H1 (cell line): Measurements from ENCODE around the gene TRIM67. TPM values are rescaled to one million over a fixed set of nuclear protein-coding genes. Genes with fewer than 3 reads are reported as not detected.

Experiments
- CTCF ChIA-PET: fragments of 300-600 bp; sonication (Branson Sonifier 250); formaldehyde crosslinking; loops from one replicate; lab custom pipeline; 2021; ENCODE audit not compliant: partially characterized antibody; lab: Charles Lee
- POLR2A ChIA-PET: fragments of 300-600 bp; sonication (Branson Sonifier 250); formaldehyde crosslinking; loops from one replicate; lab custom pipeline; 2021; ENCODE audit warnings: inconsistent platforms; ENCODE audit not compliant: partially characterized antibody; lab: Charles Lee
- DNase-seq, 2 experiments: peaks; one replicate each; pipeline versions ENCODE4 v3.0.0 to v3.0.0-alpha.2; 2010 to 2022; ENCODE audit warnings: low spot score in 2 of 2, low read depth in 1 of 2, mixed read lengths in 1 of 2
- FAIRE-seq: peaks from 2 replicates; lab custom pipeline; 2011; peaks lifted over from hg19 to GRCh38; lab: Jason Lieb, UNC
- H2AFZ ChIP-seq: 2 replicates; pipeline ENCODE4 v1.8.1; 2012; ENCODE audit warnings: low read length, inconsistent platforms
- H2AK5ac ChIP-seq: 2 replicates; pipeline ENCODE4 v1.6.1; 2013; ENCODE audit warnings: low read depth, low read length
- H2BK120ac ChIP-seq: replicated peaks from 2 replicates; pipeline ENCODE3; 2013; ENCODE audit warnings: low read depth, low read length, inconsistent platforms
- H2BK12ac ChIP-seq: 2 replicates; pipeline ENCODE4 v1.6.1; 2013; ENCODE audit warnings: low read depth, low read length
- H2BK15ac ChIP-seq: 2 replicates; pipeline ENCODE4 v1.6.1; 2013; ENCODE audit warnings: low read length
- H2BK20ac ChIP-seq: 2 replicates; pipeline ENCODE4 v1.6.1; 2013; ENCODE audit warnings: low read length
- H2BK5ac ChIP-seq: 2 replicates; pipeline ENCODE4 v1.6.1; 2013; ENCODE audit warnings: low read depth, low read length
- H3K14ac ChIP-seq: 2 replicates; pipeline ENCODE4 v1.6.1; 2013; ENCODE audit warnings: inconsistent platforms; ENCODE audit not compliant: insufficient read length
- H3K18ac ChIP-seq: 2 replicates; pipeline ENCODE4 v1.6.1; 2013; ENCODE audit warnings: low read length; ENCODE audit errors: extremely low read depth
- H3K23ac ChIP-seq: 2 replicates; pipeline ENCODE4 v1.6.1; 2013; ENCODE audit warnings: inconsistent platforms; ENCODE audit not compliant: insufficient read length
- H3K23me2 ChIP-seq: 2 replicates; pipeline ENCODE4 v1.6.1; 2013; ENCODE audit warnings: low read depth, low read length
- H3K27ac ChIP-seq: 2 replicates; pipeline ENCODE4 v1.6.1; 2011; ENCODE audit warnings: low read depth, low read length, inconsistent platforms
- H3K27me3 ChIP-seq, 4 experiments: replicated peaks in 1 of 4; 1 replicate in 1 of 4; 2 replicates in 3 of 4; pipeline versions ENCODE4 v1.6.1 to v1.8.1; 2011 to 2013; ENCODE audit warnings: low read length in 3 of 4, mild to moderate bottlenecking in 3 of 4, inconsistent platforms in 2 of 4, mixed read lengths in 2 of 4, moderate library complexity in 1 of 4; ENCODE audit not compliant: control insufficient read depth in 3 of 4, insufficient read depth in 3 of 4; ENCODE audit errors: extremely low read depth in 1 of 4
- H3K36me3 ChIP-seq, 4 experiments: 2 replicates each; pipeline versions ENCODE4 v1.6.1 to v1.8.1; 2011 to 2013; ENCODE audit warnings: mild to moderate bottlenecking in 4 of 4, low read length in 3 of 4, moderate library complexity in 2 of 4, control low read depth in 1 of 4, inconsistent platforms in 1 of 4; ENCODE audit not compliant: insufficient read depth in 4 of 4, control insufficient read depth in 2 of 4
- H3K4ac ChIP-seq: replicated peaks from 2 replicates; pipeline ENCODE3; 2013; ENCODE audit warnings: low read length, low read depth, mixed read lengths, inconsistent platforms; ENCODE audit not compliant: insufficient read length
- H3K4me1 ChIP-seq, 4 experiments: replicated peaks in 1 of 4; 1 replicate in 1 of 4; 2 replicates in 3 of 4; pipeline versions ENCODE4 v1.6.1 to v1.8.1; 2011 to 2013; ENCODE audit warnings: low read length in 3 of 4, inconsistent platforms in 2 of 4, mixed read lengths in 1 of 4; ENCODE audit not compliant: insufficient read depth in 4 of 4, control insufficient read depth in 3 of 4
- H3K4me2 ChIP-seq, 2 experiments: 2 replicates each; pipeline versions ENCODE4 v1.6.1 to v1.8.1; 2011 to 2013; ENCODE audit warnings: low read depth in 2 of 2, low read length in 2 of 2, control low read depth in 1 of 2, inconsistent platforms in 1 of 2, mild to moderate bottlenecking in 1 of 2; ENCODE audit not compliant: insufficient read depth in 1 of 2
- H3K4me3 ChIP-seq, 4 experiments: fragments of 200-600, 300-600 bp in 1 of 4; sonication (generic), shearing (Covaris generic), sonication (Bioruptor Twin) in 1 of 4; 2 replicates each; pipeline versions ENCODE4 v1.5.1 to v1.8.1; 2011 to 2016; ENCODE audit warnings: low read length in 4 of 4, low read depth in 3 of 4, control low read depth in 2 of 4, inconsistent platforms in 2 of 4, mild to moderate bottlenecking in 2 of 4, mixed read lengths in 1 of 4, moderate library complexity in 1 of 4; ENCODE audit not compliant: insufficient read depth in 2 of 4; ENCODE audit errors: extremely low read depth in 1 of 4
- H3K56ac ChIP-seq: replicated peaks from 2 replicates; pipeline ENCODE3; 2013; ENCODE audit warnings: low read depth, mild to moderate bottlenecking, mixed read lengths, low read length, inconsistent platforms; ENCODE audit not compliant: insufficient read length
- H3K79me1 ChIP-seq: 2 replicates; pipeline ENCODE4 v1.6.1; 2013; ENCODE audit warnings: low read depth, low read length, control low read depth
- H3K79me2 ChIP-seq, 2 experiments: 2 replicates each; pipeline versions ENCODE4 v1.6.1 to v1.8.1; 2012 to 2013; ENCODE audit warnings: low read length in 2 of 2, mild to moderate bottlenecking in 2 of 2, inconsistent platforms in 1 of 2; ENCODE audit not compliant: insufficient read depth in 2 of 2, control insufficient read depth in 1 of 2
- H3K9ac ChIP-seq, 4 experiments: replicated peaks in 1 of 4; 1 replicate in 1 of 4; 2 replicates in 3 of 4; pipeline versions ENCODE4 v1.6.1 to v1.8.1; 2011 to 2013; ENCODE audit warnings: low read depth in 3 of 4, low read length in 3 of 4, control low read depth in 2 of 4, mild to moderate bottlenecking in 2 of 4, moderate library complexity in 2 of 4, inconsistent platforms in 1 of 4; ENCODE audit errors: extremely low read depth in 1 of 4
- H3K9me3 ChIP-seq, 2 experiments: 2 replicates each; pipeline versions ENCODE4 v1.6.1 to v1.8.1; 2012 to 2013; ENCODE audit warnings: mild to moderate bottlenecking in 2 of 2, moderate library complexity in 2 of 2, control low read depth in 1 of 2, inconsistent platforms in 1 of 2, low read depth in 1 of 2, low read length in 1 of 2, mixed read lengths in 1 of 2; ENCODE audit not compliant: insufficient read depth in 2 of 2
- H4K20me1 ChIP-seq, 2 experiments: replicated peaks in 1 of 2; 2 replicates each; pipeline versions ENCODE3 to v1.8.1; 2011 to 2013; ENCODE audit warnings: inconsistent platforms in 2 of 2, low read length in 2 of 2, mild to moderate bottlenecking in 1 of 2; ENCODE audit not compliant: insufficient read depth in 2 of 2, control insufficient read depth in 1 of 2
- H4K5ac ChIP-seq: 2 replicates; pipeline ENCODE4 v1.6.1; 2013; ENCODE audit warnings: low read length, low read depth, mixed read lengths, inconsistent platforms; ENCODE audit not compliant: insufficient read length
- H4K8ac ChIP-seq: 2 replicates; pipeline ENCODE4 v1.8.0; 2013; ENCODE audit warnings: mild to moderate bottlenecking, moderate library complexity, low read length, inconsistent platforms; ENCODE audit not compliant: insufficient read depth; ENCODE audit errors: extremely low read depth
- H4K91ac ChIP-seq: replicated peaks from 2 replicates; pipeline ENCODE3; 2013; ENCODE audit warnings: low read length, mixed read lengths, inconsistent platforms; ENCODE audit not compliant: insufficient read length
- JUN ChIP-seq: IDR thresholded peaks from 2 replicates; pipeline ENCODE4 v1.6.1; 2011; ENCODE audit warnings: low read depth, mild to moderate bottlenecking, improper control_type of control experiment, low read length
- KDM4A ChIP-seq: IDR thresholded peaks from one replicate; pipeline ENCODE4 v1.7.1; 2012; ENCODE audit warnings: low read depth, mild to moderate bottlenecking, moderate library complexity, low read length, inconsistent platforms; ENCODE audit not compliant: severe bottlenecking
- PHF8 ChIP-seq: fragments of 200-600 bp; sonication (generic); conservative IDR thresholded peaks from 2 replicates; pipeline ENCODE4 v1.7.1; 2012; ENCODE audit warnings: low read depth, mild to moderate bottlenecking, inconsistent platforms, low read length, moderate library complexity
- RAD21 ChIP-seq, 2 experiments: IDR thresholded peaks in 1 of 2; conservative IDR thresholded peaks in 1 of 2; 2 replicates each; pipeline ENCODE4 v1.6.1; 2011; ENCODE audit warnings: low read depth in 2 of 2, low read length in 2 of 2, improper control_type of control experiment in 1 of 2, inconsistent platforms in 1 of 2, mild to moderate bottlenecking in 1 of 2, moderate library complexity in 1 of 2
- SP4 ChIP-seq: IDR thresholded peaks from 2 replicates; pipeline ENCODE4 v1.6.1; 2012; ENCODE audit warnings: low read length, inconsistent platforms
- WGBS, 2 experiments: shearing (Covaris generic) in 1 of 2; methylation state at CpG; one replicate each; pipeline versions ENCODE4 v1.1.6 to v1.1.7; 2013 to 2015; ENCODE audit warnings: low lambda C conversion rate in 2 of 2, mixed read lengths in 2 of 2, inconsistent platforms in 1 of 2, low coverage in 1 of 2, missing lambda C conversion rate in 1 of 2; ENCODE audit not compliant: insufficient replicate concordance in 2 of 2, insufficient coverage in 1 of 2, insufficient read length in 1 of 2; ENCODE audit errors: extremely low coverage in 1 of 2, missing lambda C conversion rate in 1 of 2; 5-methylcytosine and 5-hydroxymethylcytosine counted together
- polyA plus RNA-seq, 7 experiments: library from polyadenylated mRNA; depleted of rRNA in 3 of 7; stranded (reverse) in 5 of 7; unstranded in 2 of 7; fragments of >200 nt in 5 of 7; fragments of 200-250 nt in 2 of 7; gene quantifications; 1 replicate in 5 of 7; 2 replicates in 1 of 7; 4 replicates in 1 of 7; pipeline versions ENCODE4 v1.2.1 to v1.2.3, GENCODE V29; 2011 to 2013; ENCODE audit warnings: missing spikeins in 2 of 7, mixed read lengths in 2 of 7
- total RNA-seq: library from RNA; stranded (reverse); fragmentation: NEBNext Ultra II Directional; extraction: Animal tissue kit (Norgen Biotek cat#: 25700); gene quantifications from 2 replicates; pipeline ENCODE4 v1.2.1, GENCODE V29; 2021
- TF ChIP-seq, protein P1 (sequence below): IDR thresholded peaks from 2 replicates; pipeline ENCODE4 v1.6.1; 2012; ENCODE audit warnings: low read length, inconsistent platforms

The TRIM67 gene
- total and polyA plus RNA-seq, 2 of the 8 experiments (the other 6 are each of a cell fraction or from before 2014, with no cell fraction given), result under 0.01 TPM; not detected in 1

DNA sequence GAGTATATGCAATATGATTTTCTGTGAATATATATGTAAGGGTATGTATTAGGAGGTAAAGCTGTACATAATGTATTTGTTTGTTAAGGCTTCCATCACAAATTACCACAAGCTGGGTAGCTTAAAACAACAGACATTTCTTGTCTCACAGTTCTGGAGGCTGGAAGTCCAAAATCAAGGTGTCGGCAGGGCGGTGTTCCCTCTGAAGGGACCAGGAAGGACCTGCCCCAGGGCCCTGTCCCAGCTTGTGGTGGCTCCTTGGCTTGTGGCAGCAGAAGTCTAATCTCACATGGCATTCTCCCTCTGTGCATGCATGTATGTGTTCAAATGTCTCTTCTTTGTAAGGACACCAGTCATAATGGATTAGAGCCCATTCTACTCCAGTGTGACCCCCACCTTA lies 17.1 kb downstream of the TRIM67 start:
- Histone ChIP-seq H3K79me1 (no peaks in the 10 kb centered on the region), H3K4me2 (no peak overlapping the region), H2BK15ac (no peak overlapping the region), H3K27me3 (peaks cover 0 to 8% (median 0%) of the 10 kb centered on the region in 4 experiments; a peak in 1 of 7 replicates), H2BK5ac (no peak overlapping the region), H2BK120ac (no peak overlapping the region), H3K36me3 (no peaks in the 10 kb centered on the region), H3K23ac (no peak overlapping the region), H3K23me2 (no peaks in the 10 kb centered on the region), H2AK5ac (no peak overlapping the region), H2BK12ac (no peak overlapping the region), H3K4me1 (peaks cover 0 to 7% (median 1%) of the 10 kb centered on the region in 4 experiments; a peak in 3 of 7 replicates), H3K4ac (no peak overlapping the region), H4K91ac (no peak overlapping the region), H3K79me2 (no peaks in the 10 kb centered on the region), H3K18ac (no peak overlapping the region), H3K56ac (no peak overlapping the region), H2BK20ac (no peak overlapping the region), H4K20me1 (no peaks in the 10 kb centered on the region), H3K27ac (no peak overlapping the region), H3K14ac (no peak overlapping the region), H3K4me3 (no peak overlapping the region), H3K9me3 (no peaks in the 10 kb centered on the region), H2AFZ (no peak overlapping the region), H4K5ac (no peak overlapping the region), H4K8ac (no peak overlapping the region), H3K9ac (no peak overlapping the region)
- no peak for FAIRE-seq
- POLR2A ChIA-PET, result no interaction called here
- CTCF ChIA-PET, result interaction anchor here (1.3 kb wide), 2 partner anchors 8 to 17 kb away, joined by 3 read pairs; partner anchors contain the start of gene TRIM67
- 85% methylated on average over 2 of the region's 2 CpGs; no CpG with 5 or more reads in 1 of the 2 experiments for WGBS, 2 experiments
- TF ChIP-seq PHF8, result no peak
- TF ChIP-seq JUN, result no peak
- TF ChIP-seq, protein P1, sequence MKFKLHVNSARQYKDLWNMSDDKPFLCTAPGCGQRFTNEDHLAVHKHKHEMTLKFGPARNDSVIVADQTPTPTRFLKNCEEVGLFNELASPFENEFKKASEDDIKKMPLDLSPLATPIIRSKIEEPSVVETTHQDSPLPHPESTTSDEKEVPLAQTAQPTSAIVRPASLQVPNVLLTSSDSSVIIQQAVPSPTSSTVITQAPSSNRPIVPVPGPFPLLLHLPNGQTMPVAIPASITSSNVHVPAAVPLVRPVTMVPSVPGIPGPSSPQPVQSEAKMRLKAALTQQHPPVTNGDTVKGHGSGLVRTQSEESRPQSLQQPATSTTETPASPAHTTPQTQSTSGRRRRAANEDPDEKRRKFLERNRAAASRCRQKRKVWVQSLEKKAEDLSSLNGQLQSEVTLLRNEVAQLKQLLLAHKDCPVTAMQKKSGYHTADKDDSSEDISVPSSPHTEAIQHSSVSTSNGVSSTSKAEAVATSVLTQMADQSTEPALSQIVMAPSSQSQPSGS, result no peak
- TF ChIP-seq SP4, result no peak
- TF ChIP-seq KDM4A, result no peak
- TF ChIP-seq RAD21 (IDR thresholded peaks at IDR 0.05 in 1 of 2, conservative IDR thresholded peaks at IDR 0.05 in 1 of 2; ENCODE audit: low read depth in 2 of 2, low read length in 2 of 2), result no peak
- no peak for DNase-seq
